H9 (cell line): ENCODE data around the gene SULF2. TPM values are rescaled to one million over a fixed set of nuclear protein-coding genes. Genes with fewer than 3 reads are reported as not detected.

Experiments used
- DNase-seq: peaks from one replicate; pipeline ENCODE4 v3.0.0-alpha.2; 2017
- H2AFZ ChIP-seq: one replicate; pipeline ENCODE4 v1.6.1; 2013; ENCODE audit warnings: mild to moderate bottlenecking, low read length, control low read depth, moderate library complexity
- H2AK5ac ChIP-seq: 2 replicates; pipeline ENCODE4 v1.6.1; 2013; ENCODE audit warnings: low read length, control low read depth, mixed read lengths; ENCODE audit not compliant: insufficient read length
- H2BK120ac ChIP-seq: one replicate; pipeline ENCODE4 v1.6.1; 2013; ENCODE audit warnings: low read depth, mild to moderate bottlenecking, low read length, control low read depth, inconsistent platforms; ENCODE audit not compliant: poor library complexity, severe bottlenecking
- H2BK12ac ChIP-seq: 2 replicates; pipeline ENCODE4 v1.6.1; 2013; ENCODE audit warnings: low read length, control low read depth, mixed read lengths, low read depth; ENCODE audit not compliant: insufficient read length
- H2BK15ac ChIP-seq: 2 replicates; pipeline ENCODE4 v1.6.1; 2013; ENCODE audit warnings: low read depth, low read length, control low read depth
- H2BK20ac ChIP-seq: one replicate; pipeline ENCODE4 v1.6.1; 2013; ENCODE audit warnings: low read depth, mild to moderate bottlenecking, low read length, control low read depth, inconsistent platforms; ENCODE audit not compliant: poor library complexity, severe bottlenecking
- H2BK5ac ChIP-seq: 2 replicates; pipeline ENCODE4 v1.6.1; 2013; ENCODE audit warnings: low read length, control low read depth, mixed read lengths; ENCODE audit not compliant: insufficient read length
- H3K14ac ChIP-seq: 2 replicates; pipeline ENCODE4 v1.6.1; 2013; ENCODE audit warnings: low read length, control low read depth; ENCODE audit not compliant: insufficient read depth
- H3K18ac ChIP-seq: 2 replicates; pipeline ENCODE4 v1.6.1; 2013; ENCODE audit warnings: low read depth, mild to moderate bottlenecking, mixed read lengths, low read length, control low read depth; ENCODE audit not compliant: insufficient read length
- H3K23ac ChIP-seq: 2 replicates; pipeline ENCODE4 v1.6.1; 2013; ENCODE audit warnings: low read length, control low read depth, mixed read lengths, low read depth; ENCODE audit not compliant: insufficient read length
- H3K23me2 ChIP-seq: 2 replicates; pipeline ENCODE4 v1.6.1; 2013; ENCODE audit warnings: low read depth, mild to moderate bottlenecking, mixed read lengths, low read length, control low read depth; ENCODE audit not compliant: insufficient read length, poor library complexity, severe bottlenecking
- H3K27ac ChIP-seq: 2 replicates; pipeline ENCODE4 v1.5.1; 2013; ENCODE audit warnings: low read length, control low read depth, mixed read lengths, low read depth; ENCODE audit not compliant: insufficient read length
- H3K27me3 ChIP-seq: 2 replicates; pipeline ENCODE4 v1.6.1; 2013; ENCODE audit warnings: low read length, control low read depth, inconsistent platforms; ENCODE audit not compliant: insufficient read depth
- H3K4ac ChIP-seq: 2 replicates; pipeline ENCODE4 v1.6.1; 2013; ENCODE audit warnings: low read depth, mild to moderate bottlenecking, control low read depth, inconsistent platforms, low read length, moderate library complexity
- H3K4me1 ChIP-seq: 2 replicates; pipeline ENCODE4 v1.6.1; 2013; ENCODE audit warnings: low read length, control low read depth, inconsistent platforms; ENCODE audit not compliant: insufficient read depth
- H3K4me2 ChIP-seq: 2 replicates; pipeline ENCODE4 v1.6.1; 2013; ENCODE audit warnings: low read length, control low read depth, mixed read lengths; ENCODE audit not compliant: insufficient read length, insufficient read depth
- H3K56ac ChIP-seq: 2 replicates; pipeline ENCODE4 v1.6.1; 2013; ENCODE audit warnings: low read depth, mild to moderate bottlenecking, mixed read lengths, low read length, control low read depth; ENCODE audit not compliant: insufficient read length
- H3K79me1 ChIP-seq: 2 replicates; pipeline ENCODE4 v1.6.1; 2013; ENCODE audit warnings: low read depth, mild to moderate bottlenecking, moderate library complexity, low read length, control low read depth, inconsistent platforms; ENCODE audit not compliant: insufficient read depth, poor library complexity, severe bottlenecking
- H3K79me2 ChIP-seq: 2 replicates; pipeline ENCODE4 v1.6.1; 2013; ENCODE audit warnings: low read length, control low read depth, inconsistent platforms; ENCODE audit not compliant: insufficient read depth
- H3K9ac ChIP-seq: 2 replicates; pipeline ENCODE4 v1.6.1; 2013; ENCODE audit warnings: low read length, control low read depth, mixed read lengths; ENCODE audit not compliant: insufficient read length; ENCODE audit errors: extremely low read depth
- H3K9me3 ChIP-seq: one replicate; pipeline ENCODE4 v1.6.1; 2013; ENCODE audit warnings: low read depth, low read length, inconsistent platforms; ENCODE audit not compliant: control insufficient read depth
- H3T11ph ChIP-seq: one replicate; pipeline ENCODE4 v1.6.1; 2013; ENCODE audit warnings: mild to moderate bottlenecking, low read length, control low read depth, inconsistent platforms
- H4K20me1 ChIP-seq: one replicate; pipeline ENCODE4 v1.6.1; 2013; ENCODE audit not compliant: control insufficient read depth, insufficient read length, insufficient read depth
- H4K5ac ChIP-seq: 2 replicates; pipeline ENCODE4 v1.6.1; 2013; ENCODE audit warnings: low read depth, mild to moderate bottlenecking, mixed read lengths, low read length, control low read depth; ENCODE audit not compliant: insufficient read length
- H4K8ac ChIP-seq: replicated peaks from 2 replicates; pipeline ENCODE4 v1.6.1; 2013; ENCODE audit warnings: low read length, control low read depth, mixed read lengths, low read depth; ENCODE audit not compliant: insufficient read length
- H4K91ac ChIP-seq: 2 replicates; pipeline ENCODE4 v1.6.1; 2013; ENCODE audit warnings: low read depth, mild to moderate bottlenecking, moderate library complexity, mixed read lengths, low read length, control low read depth; ENCODE audit not compliant: insufficient read length
- H3K27ac Mint-ChIP-seq, 3 experiments: 2 replicates in 2 of 3; 3 replicates in 1 of 3; pipeline ENCODE4 v1.8.0; 2020 to 2021; ENCODE audit warnings: mixed read lengths in 3 of 3, mild to moderate bottlenecking in 1 of 3, moderate library complexity in 1 of 3
- H3K27me3 Mint-ChIP-seq: 2 replicates; pipeline ENCODE4 v1.8.0; 2021; ENCODE audit warnings: low read depth, mild to moderate bottlenecking, moderate library complexity, mixed read lengths
- H3K36me3 Mint-ChIP-seq, 3 experiments: 2 replicates in 2 of 3; 3 replicates in 1 of 3; pipeline ENCODE4 v1.8.0; 2020 to 2021; ENCODE audit warnings: low read depth in 3 of 3, mixed read lengths in 3 of 3; ENCODE audit not compliant: insufficient read depth in 1 of 3
- H3K4me1 Mint-ChIP-seq, 2 experiments: 2 replicates each; pipeline ENCODE4 v1.8.0; 2020; ENCODE audit warnings: mixed read lengths in 2 of 2
- H3K4me3 Mint-ChIP-seq, 2 experiments: 2 replicates in 1 of 2; 3 replicates in 1 of 2; pipeline ENCODE4 v1.8.0; 2020 to 2021; ENCODE audit warnings: mild to moderate bottlenecking in 2 of 2, mixed read lengths in 2 of 2, moderate library complexity in 1 of 2
- H3K9me3 Mint-ChIP-seq, 2 experiments: 2 replicates in 1 of 2; 3 replicates in 1 of 2; pipeline ENCODE4 v1.8.0; 2020; ENCODE audit warnings: mild to moderate bottlenecking in 2 of 2, mixed read lengths in 2 of 2, moderate library complexity in 1 of 2
- CTCF ChIP-seq: fragments of 200-600 bp; sonication (generic); conservative IDR thresholded peaks from 3 replicates; pipeline ENCODE4 v1.8.0; 2021; ENCODE audit warnings: antibody characterized with exemption, mild to moderate bottlenecking
- WGBS: extraction: QIAGEN DNeasy Blood & Tissue Kit; methylation state at CpG from one replicate; pipeline ENCODE4 v1.1.7; 2013; ENCODE audit warnings: missing lambda C conversion rate, low lambda C conversion rate, mixed read lengths; ENCODE audit not compliant: insufficient read length; ENCODE audit errors: extremely low coverage; 5-methylcytosine and 5-hydroxymethylcytosine counted together
- total RNA-seq: library from RNA; stranded (reverse); gene quantifications from 2 replicates; pipeline ENCODE4 v1.2.1, GENCODE V29; 2021

The SULF2 gene
- total RNA-seq, 1 experiment from 2014 or later: 31.2 TPM

- Histone ChIP-seq H3K14ac (no peak overlapping the region), H3K27ac (no peak overlapping the region), H4K20me1 (no peaks in the 10 kb centered on the region), H3K9ac (no peak overlapping the region), H3K27me3 (no peaks in the 10 kb centered on the region), H3K4me1 (no peaks in the 10 kb centered on the region), H2BK120ac (no peak overlapping the region), H3T11ph (no peak overlapping the region), H3K4ac (no peak overlapping the region), H2BK5ac (no peak overlapping the region), H2BK15ac (no peak overlapping the region), H3K18ac (no peak overlapping the region), H3K79me2 (no peaks in the 10 kb centered on the region), H2BK12ac (no peak overlapping the region), H3K9me3 (no peaks in the 10 kb centered on the region), H3K23ac (no peak overlapping the region), H2AFZ (no peak overlapping the region), H3K4me2 (no peak overlapping the region), H4K8ac (no peak overlapping the region), H2BK20ac (no peak overlapping the region), H4K5ac (no peak overlapping the region), H3K56ac (no peak overlapping the region), H4K91ac (no peak overlapping the region), H3K79me1 (no peaks in the 10 kb centered on the region), H2AK5ac (no peak overlapping the region), H3K23me2 (no peaks in the 10 kb centered on the region)
- Mint-ChIP-seq H3K9me3 (no peaks in the 10 kb centered on the region), H3K4me3 (no peak overlapping the region), H3K27ac (no peak overlapping the region; a peak in 1 of 7 replicates), H3K4me1 (no peaks in the 10 kb centered on the region; a peak in 2 of 4 replicates), H3K36me3 (peaks cover 0 to 4% (median 1%) of the 10 kb centered on the region in 3 experiments; a peak in 1 of 7 replicates), H3K27me3 (no peaks in the 10 kb centered on the region)
- DNase-seq: no peak
- no CpG with 5 or more reads among the region's 15 CpGs for WGBS
- no peak for TF ChIP-seq CTCF
These were observed 83.7 kb downstream of the SULF2 start for GRCh38 chr20:47701612-47702011.
